ENCODE results near the gene ZNF454.

ZNF454 gene

GRCh38 chr5:178995341-178995690 is 54.3 kb downstream of the ZNF454 start:
- H3K9me3 ChIP-seq: no peaks in the 10 kb centered on the region
- peaks cover 53% of the 10 kb centered on the region for H3K27me3 ChIP-seq
- TF ChIP-seq, protein P1, sequence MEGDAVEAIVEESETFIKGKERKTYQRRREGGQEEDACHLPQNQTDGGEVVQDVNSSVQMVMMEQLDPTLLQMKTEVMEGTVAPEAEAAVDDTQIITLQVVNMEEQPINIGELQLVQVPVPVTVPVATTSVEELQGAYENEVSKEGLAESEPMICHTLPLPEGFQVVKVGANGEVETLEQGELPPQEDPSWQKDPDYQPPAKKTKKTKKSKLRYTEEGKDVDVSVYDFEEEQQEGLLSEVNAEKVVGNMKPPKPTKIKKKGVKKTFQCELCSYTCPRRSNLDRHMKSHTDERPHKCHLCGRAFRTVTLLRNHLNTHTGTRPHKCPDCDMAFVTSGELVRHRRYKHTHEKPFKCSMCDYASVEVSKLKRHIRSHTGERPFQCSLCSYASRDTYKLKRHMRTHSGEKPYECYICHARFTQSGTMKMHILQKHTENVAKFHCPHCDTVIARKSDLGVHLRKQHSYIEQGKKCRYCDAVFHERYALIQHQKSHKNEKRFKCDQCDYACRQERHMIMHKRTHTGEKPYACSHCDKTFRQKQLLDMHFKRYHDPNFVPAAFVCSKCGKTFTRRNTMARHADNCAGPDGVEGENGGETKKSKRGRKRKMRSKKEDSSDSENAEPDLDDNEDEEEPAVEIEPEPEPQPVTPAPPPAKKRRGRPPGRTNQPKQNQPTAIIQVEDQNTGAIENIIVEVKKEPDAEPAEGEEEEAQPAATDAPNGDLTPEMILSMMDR (IDR thresholded peaks at IDR 0.05): no peak
- no peaks in the 10 kb centered on the region for H3K4me1 ChIP-seq (ENCODE audit: control insufficient read depth in 1 of 2, insufficient read depth in 1 of 2, low read depth in 1 of 2, low read length in 1 of 2)
- no peak overlapping the region for H3K4me3 ChIP-seq (ENCODE audit: low read depth in 1 of 2, low read length in 1 of 2)
- H3K27ac ChIP-seq: no peak overlapping the region
- H3K36me3 ChIP-seq: no peaks in the 10 kb centered on the region

GRCh38 chr5:178996156-178996555 is 55.2 kb downstream of the ZNF454 start:
- TF ChIP-seq, protein P1 (IDR thresholded peaks at IDR 0.05): no peak
- no peak overlapping the region for H3K4me3 ChIP-seq (ENCODE audit: low read depth in 1 of 2, low read length in 1 of 2)
- no peaks in the 10 kb centered on the region for H3K4me1 ChIP-seq (ENCODE audit: control insufficient read depth in 1 of 2, insufficient read depth in 1 of 2, low read depth in 1 of 2, low read length in 1 of 2)
- H3K36me3 ChIP-seq: no peaks in the 10 kb centered on the region
- peaks cover 5% of the 10 kb centered on the region for H3K9me3 ChIP-seq
- H3K27ac ChIP-seq: no peak overlapping the region
- H3K27me3 ChIP-seq: peaks cover 53% of the 10 kb centered on the region

DNA sequence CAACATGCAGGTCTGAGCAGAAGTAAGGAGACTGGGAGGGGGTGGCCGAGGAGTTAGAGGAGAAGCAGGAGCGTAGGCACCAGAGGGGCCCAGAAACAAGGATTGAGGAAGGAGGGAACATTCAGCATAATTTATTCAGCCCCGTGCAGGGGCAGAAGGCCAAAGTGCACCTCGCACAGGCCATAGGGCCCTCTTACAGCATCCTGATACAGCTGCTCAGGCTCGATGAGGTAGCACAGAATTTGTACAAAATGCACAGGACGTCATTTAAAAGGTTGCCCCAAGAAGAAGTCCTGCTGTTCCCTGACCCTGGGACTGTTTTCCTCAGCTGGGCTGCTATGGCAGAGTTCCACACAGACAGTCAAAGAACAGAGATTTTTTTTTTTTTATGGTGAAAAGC is 56.2 kb downstream of the ZNF454 start:
- Histone ChIP-seq H3K36me3 (no peaks in the 10 kb centered on the region), H3K4me1 (ENCODE audit: control insufficient read depth in 1 of 2, insufficient read depth in 1 of 2, low read depth in 1 of 2, low read length in 1 of 2) (no peaks in the 10 kb centered on the region), H3K4me3 (ENCODE audit: low read depth in 1 of 2, low read length in 1 of 2) (no peak overlapping the region), H3K27me3 (peaks cover 51% of the 10 kb centered on the region), H3K9me3 (peaks cover 5% of the 10 kb centered on the region), H3K27ac (no peak overlapping the region)
- TF ChIP-seq, protein P1 (IDR thresholded peaks at IDR 0.05): no peak

- H3K27ac ChIP-seq: no peak overlapping the region
- TF ChIP-seq, protein P1 (IDR thresholded peaks at IDR 0.05): no peak
- H3K36me3 ChIP-seq: no peaks in the 10 kb centered on the region
- peaks cover 5% of the 10 kb centered on the region for H3K9me3 ChIP-seq
- peaks cover 38% of the 10 kb centered on the region for H3K27me3 ChIP-seq
- H3K4me1 ChIP-seq (ENCODE audit: control insufficient read depth in 1 of 2, insufficient read depth in 1 of 2, low read depth in 1 of 2, low read length in 1 of 2): no peaks in the 10 kb centered on the region
- no peak overlapping the region for H3K4me3 ChIP-seq (ENCODE audit: low read depth in 1 of 2, low read length in 1 of 2)
These were observed 57.4 kb downstream of the ZNF454 start for GRCh38 chr5:178998441-178998840.

GRCh38 chr5:179006564-179006963 is 65.6 kb downstream of the ZNF454 start:
- Histone ChIP-seq H3K4me3 (ENCODE audit: low read depth in 1 of 2, low read length in 1 of 2) (no peak overlapping the region), H3K9me3 (no peaks in the 10 kb centered on the region), H3K36me3 (no peaks in the 10 kb centered on the region), H3K27me3 (no peaks in the 10 kb centered on the region), H3K27ac (no peak overlapping the region), H3K4me1 (ENCODE audit: control insufficient read depth in 1 of 2, insufficient read depth in 1 of 2, low read depth in 1 of 2, low read length in 1 of 2) (no peaks in the 10 kb centered on the region)
- TF ChIP-seq, protein P1 (IDR thresholded peaks at IDR 0.05): no peak

GRCh38 chr5:179008667-179009066 is 67.7 kb downstream of the ZNF454 start:
- no peaks in the 10 kb centered on the region for H3K4me1 ChIP-seq (ENCODE audit: control insufficient read depth in 1 of 2, insufficient read depth in 1 of 2, low read depth in 1 of 2, low read length in 1 of 2)
- H3K27me3 ChIP-seq: no peaks in the 10 kb centered on the region
- H3K27ac ChIP-seq: no peak overlapping the region
- H3K9me3 ChIP-seq: no peaks in the 10 kb centered on the region
- no peak overlapping the region for H3K4me3 ChIP-seq (ENCODE audit: low read depth in 1 of 2, low read length in 1 of 2)
- TF ChIP-seq, protein P1 (IDR thresholded peaks at IDR 0.05): no peak
- no peaks in the 10 kb centered on the region for H3K36me3 ChIP-seq
